Sigmoid colon (tissue), 7 donors: ENCODE data around the gene STK39. TPM values are rescaled to one million over a fixed set of nuclear protein-coding genes. Genes with fewer than 3 reads are reported as not detected.

Source experiments
- DNase-seq: peaks from one replicate; pipeline ENCODE4 v3.0.0-alpha.2; 2019
- H3K27ac ChIP-seq, 4 donors: fragments of 200-600 bp; sonication (generic); one replicate each; pipeline ENCODE4 v1.5.1; 2016 to 2019; ENCODE audit warnings: mild to moderate bottlenecking in 1 of 4
- H3K27me3 ChIP-seq, 3 donors: fragments of 200-600 bp; sonication (generic); one replicate each; pipeline ENCODE4 v1.5.1; 2019; ENCODE audit warnings: mild to moderate bottlenecking in 1 of 3
- H3K36me3 ChIP-seq, 4 donors: fragments of 200-600 bp; sonication (generic); one replicate each; pipeline ENCODE4 v1.5.1; 2016 to 2019
- H3K4me1 ChIP-seq, 4 donors: fragments of 200-600 bp; sonication (generic); one replicate each; pipeline ENCODE4 v1.5.1; 2017 to 2019
- H3K4me3 ChIP-seq, 4 donors: fragments of 200-600 bp; sonication (generic); one replicate each; pipeline ENCODE4 v1.5.1; 2017 to 2019; ENCODE audit warnings: mild to moderate bottlenecking in 2 of 4, moderate library complexity in 1 of 4
- H3K9me3 ChIP-seq, 4 donors: fragments of 200-600 bp in 3 of 4; sonication (generic) in 3 of 4; one replicate each; pipeline versions ENCODE4 v1.5.1 to v1.6.1; 2013 to 2019
- EP300 ChIP-seq, 4 donors: sonication (generic); formaldehyde crosslinking; IDR thresholded peaks; one replicate each; pipeline ENCODE4 v1.6.1; 2017; ENCODE audit warnings: antibody characterized with exemption in 4 of 4
- POLR2A ChIP-seq, 2 donors: fragments of 450-650 bp; IDR thresholded peaks; one replicate each; pipeline ENCODE4 v1.6.1; 2016; ENCODE audit warnings: antibody characterized with exemption in 2 of 2, mild to moderate bottlenecking in 2 of 2, moderate library complexity in 2 of 2
- POLR2AphosphoS5 ChIP-seq, 4 donors: sonication (generic); formaldehyde crosslinking; IDR thresholded peaks; one replicate each; pipeline ENCODE4 v1.6.1; 2017; ENCODE audit warnings: antibody characterized with exemption in 4 of 4
- WGBS, 2 donors: extraction: QIAGEN DNeasy Blood & Tissue Kit; methylation state at CpG; one replicate each; pipeline ENCODE4 v1.1.7; 2013; 5-methylcytosine and 5-hydroxymethylcytosine counted together
- intact Hi-C: fragments of 100-400 bp; cut with DNase I; formaldehyde crosslinking; loops from one replicate; pipeline ENCODE4 v1.15.1; 2023
- polyA plus RNA-seq, 3 donors: library from polyadenylated mRNA; stranded (reverse); fragments of 200-250 nt; gene quantifications; one replicate each; pipeline ENCODE4 v1.2.3, GENCODE V29; 2013
- total RNA-seq, 4 donors: library from RNA; depleted of rRNA; stranded (reverse); fragments of >200 nt; gene quantifications; one replicate each; pipeline ENCODE4 v1.1.0, GENCODE V29; 2016
- TF ChIP-seq, protein P1 (sequence below), 4 experiments: fragments of 450-650 bp in 3 of 4; fragments of 200-600 bp in 1 of 4; IDR thresholded peaks; one replicate each; pipeline ENCODE4 v1.5.1; 2016 to 2019; ENCODE audit warnings: antibody characterized with exemption in 4 of 4, mild to moderate bottlenecking in 3 of 4, moderate library complexity in 2 of 4
- donor health status: healthy with polysubstance abuse.
- donor health status: Bipolar disorder and iron deficiency.
- donor health status: healthy.

The STK39 gene
- total and polyA plus RNA-seq, 7 donors = 13.4 to 44.9 (median 24.1) TPM

- intact Hi-C loops = no loop called here
- no peaks in the 10 kb centered on the region for H3K9me3 ChIP-seq
- no peaks in the 10 kb centered on the region for H3K4me1 ChIP-seq
- WGBS, 2 donors = 90 to 92% methylated on average over 1 of the region's 1 CpG
- no peak overlapping the region for H3K4me3 ChIP-seq
- H3K27me3 ChIP-seq = no peaks in the 10 kb centered on the region
- H3K36me3 ChIP-seq = no peaks in the 10 kb centered on the region
- H3K27ac ChIP-seq = no peak overlapping the region
- TF ChIP-seq EP300 (IDR thresholded peaks at IDR 0.05) = no peak
- TF ChIP-seq POLR2AphosphoS5 (IDR thresholded peaks at IDR 0.05) = no peak
- TF ChIP-seq, protein P1, sequence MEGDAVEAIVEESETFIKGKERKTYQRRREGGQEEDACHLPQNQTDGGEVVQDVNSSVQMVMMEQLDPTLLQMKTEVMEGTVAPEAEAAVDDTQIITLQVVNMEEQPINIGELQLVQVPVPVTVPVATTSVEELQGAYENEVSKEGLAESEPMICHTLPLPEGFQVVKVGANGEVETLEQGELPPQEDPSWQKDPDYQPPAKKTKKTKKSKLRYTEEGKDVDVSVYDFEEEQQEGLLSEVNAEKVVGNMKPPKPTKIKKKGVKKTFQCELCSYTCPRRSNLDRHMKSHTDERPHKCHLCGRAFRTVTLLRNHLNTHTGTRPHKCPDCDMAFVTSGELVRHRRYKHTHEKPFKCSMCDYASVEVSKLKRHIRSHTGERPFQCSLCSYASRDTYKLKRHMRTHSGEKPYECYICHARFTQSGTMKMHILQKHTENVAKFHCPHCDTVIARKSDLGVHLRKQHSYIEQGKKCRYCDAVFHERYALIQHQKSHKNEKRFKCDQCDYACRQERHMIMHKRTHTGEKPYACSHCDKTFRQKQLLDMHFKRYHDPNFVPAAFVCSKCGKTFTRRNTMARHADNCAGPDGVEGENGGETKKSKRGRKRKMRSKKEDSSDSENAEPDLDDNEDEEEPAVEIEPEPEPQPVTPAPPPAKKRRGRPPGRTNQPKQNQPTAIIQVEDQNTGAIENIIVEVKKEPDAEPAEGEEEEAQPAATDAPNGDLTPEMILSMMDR (IDR thresholded peaks at IDR 0.05) = no peak
- TF ChIP-seq POLR2A (IDR thresholded peaks at IDR 0.05) = no peak
- no peak for DNase-seq
Observed at GRCh38 chr2:167937403-167937802, 310.0 kb downstream of the STK39 start.

GRCh38 chr2:167935803-167936110 lies 311.6 kb downstream of the STK39 start:
- no peak for DNase-seq
- H3K4me1 ChIP-seq = no peaks in the 10 kb centered on the region

GRCh38 chr2:167933097-167933814 lies 314.1 kb downstream of the STK39 start:
- H3K9me3 ChIP-seq = no peaks in the 10 kb centered on the region
- H3K27me3 ChIP-seq = no peaks in the 10 kb centered on the region
- H3K4me3 ChIP-seq = no peak overlapping the region
- intact Hi-C loops = no loop called here
- H3K36me3 ChIP-seq = no peaks in the 10 kb centered on the region
- H3K27ac ChIP-seq = no peak overlapping the region
- TF ChIP-seq EP300 (IDR thresholded peaks at IDR 0.05) (no peak), POLR2A (IDR thresholded peaks at IDR 0.05) (no peak)
- TF ChIP-seq, protein P1 (IDR thresholded peaks at IDR 0.05) = no peak
- whole genome bisulfite sequencing, 2 donors = 93% methylated on average over 4 of the region's 4 CpGs
- no peak for DNase-seq
- H3K4me1 ChIP-seq = no peaks in the 10 kb centered on the region

More at GRCh38 chr2:167935803-167936110, 311.6 kb downstream of the STK39 start:
- WGBS, 2 donors = 78 to 82% methylated on average over 4 of the region's 4 CpGs
- H3K36me3 ChIP-seq = no peaks in the 10 kb centered on the region
- H3K27ac ChIP-seq = no peak overlapping the region
- no peaks in the 10 kb centered on the region for H3K27me3 ChIP-seq
- TF ChIP-seq POLR2A (IDR thresholded peaks at IDR 0.05) = no peak
- no peak for TF ChIP-seq POLR2AphosphoS5 (IDR thresholded peaks at IDR 0.05)
- TF ChIP-seq EP300 (IDR thresholded peaks at IDR 0.05) = no peak
- TF ChIP-seq, protein P1 (IDR thresholded peaks at IDR 0.05) = no peak
- no peaks in the 10 kb centered on the region for H3K9me3 ChIP-seq
- intact Hi-C loops = no loop called here
- no peak overlapping the region for H3K4me3 ChIP-seq

GRCh38 chr2:167932123-167932693 lies 315.2 kb downstream of the STK39 start:
- no peak for TF ChIP-seq POLR2AphosphoS5 (IDR thresholded peaks at IDR 0.05)
- no peak for TF ChIP-seq EP300 (IDR thresholded peaks at IDR 0.05)
- TF ChIP-seq, protein P1 (IDR thresholded peaks at IDR 0.05) = no peak
- TF ChIP-seq POLR2A (IDR thresholded peaks at IDR 0.05) = no peak
- intact Hi-C loops = no loop called here
- Histone ChIP-seq H3K27me3 (no peaks in the 10 kb centered on the region), H3K4me3 (no peak overlapping the region), H3K4me1 (no peaks in the 10 kb centered on the region), H3K9me3 (no peaks in the 10 kb centered on the region), H3K27ac (no peak overlapping the region), H3K36me3 (no peaks in the 10 kb centered on the region)
- DNase-seq = no peak
- WGBS, 2 donors = 84 to 88% methylated on average over 4 of the region's 4 CpGs
